Stomach smooth muscle (tissue), 2 donors: ENCODE data around the gene PAK5.

Source experiments
- H3K27ac ChIP-seq: one replicate; pipeline ENCODE4 v1.7.0; 2013; ENCODE audit warnings: mild to moderate bottlenecking, low read length, inconsistent platforms
- H3K27me3 ChIP-seq, 2 donors: one replicate each; pipeline ENCODE4 v1.7.0; 2013; ENCODE audit warnings: low read length in 2 of 2; ENCODE audit not compliant: insufficient read depth in 2 of 2, control insufficient read depth in 1 of 2
- H3K36me3 ChIP-seq, 2 donors: one replicate each; pipeline ENCODE4 v1.7.0; 2013; ENCODE audit warnings: low read length in 2 of 2; ENCODE audit not compliant: control insufficient read depth in 2 of 2, insufficient read depth in 2 of 2
- H3K4me1 ChIP-seq: one replicate; pipeline ENCODE4 v1.7.0; 2013; ENCODE audit warnings: low read length; ENCODE audit not compliant: control insufficient read depth, insufficient read depth
- H3K4me3 ChIP-seq, 2 donors: one replicate each; pipeline ENCODE4 v1.7.0; 2013; ENCODE audit warnings: low read length in 2 of 2
- H3K9ac ChIP-seq, 2 donors: one replicate each; pipeline ENCODE4 v1.7.0; 2013; ENCODE audit warnings: low read length in 2 of 2, mild to moderate bottlenecking in 1 of 2
- H3K9me3 ChIP-seq, 2 donors: one replicate each; pipeline ENCODE4 v1.7.0; 2013; ENCODE audit warnings: low read length in 2 of 2; ENCODE audit not compliant: control insufficient read depth in 2 of 2
- donor health status: healthy.
- donor health status: Pancreatic carcinoma.

The PAK5 gene

GRCh38 chr20:9742821-9743220 is 96.1 kb downstream of the PAK5 start:
- Histone ChIP-seq H3K27ac (no peak overlapping the region), H3K27me3 (no peaks in the 10 kb centered on the region), H3K36me3 (no peaks in the 10 kb centered on the region), H3K4me3 (no peak overlapping the region), H3K4me1 (no peaks in the 10 kb centered on the region), H3K9ac (no peak overlapping the region), H3K9me3 (no peaks in the 10 kb centered on the region)

DNA sequence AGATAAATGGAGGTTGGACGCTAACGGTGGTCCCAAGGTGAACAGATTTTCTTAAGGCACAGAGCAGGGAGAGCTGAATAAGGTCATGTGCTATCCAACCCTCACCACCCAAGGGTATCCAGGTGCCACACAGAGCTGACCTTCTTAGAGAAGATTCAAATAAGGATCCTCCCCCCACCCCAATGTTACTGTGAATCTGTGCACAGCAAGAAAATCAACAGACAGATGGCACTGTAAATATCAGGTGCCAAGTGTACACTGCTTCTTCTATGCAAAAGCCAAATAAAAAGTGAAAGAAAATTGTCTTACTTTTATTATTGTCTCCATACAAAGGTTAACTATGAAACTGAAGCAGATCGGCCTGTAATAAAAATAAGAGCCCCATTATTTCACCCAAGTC is 96.9 kb downstream of the PAK5 start:
- H3K27ac ChIP-seq, result no peak overlapping the region
- H3K4me3 ChIP-seq, result no peak overlapping the region
- no peaks in the 10 kb centered on the region for H3K27me3 ChIP-seq
- no peaks in the 10 kb centered on the region for H3K36me3 ChIP-seq
- no peaks in the 10 kb centered on the region for H3K9me3 ChIP-seq
- no peaks in the 10 kb centered on the region for H3K4me1 ChIP-seq
- H3K9ac ChIP-seq, result no peak overlapping the region

- H3K4me3 ChIP-seq, result no peak overlapping the region
- H3K4me1 ChIP-seq, result no peaks in the 10 kb centered on the region
- H3K27ac ChIP-seq, result no peak overlapping the region
- no peaks in the 10 kb centered on the region for H3K9me3 ChIP-seq
- no peaks in the 10 kb centered on the region for H3K36me3 ChIP-seq
- H3K27me3 ChIP-seq, result no peaks in the 10 kb centered on the region
- H3K9ac ChIP-seq, result no peak overlapping the region
These were observed 98.4 kb downstream of the PAK5 start for GRCh38 chr20:9740486-9740885.

DNA sequence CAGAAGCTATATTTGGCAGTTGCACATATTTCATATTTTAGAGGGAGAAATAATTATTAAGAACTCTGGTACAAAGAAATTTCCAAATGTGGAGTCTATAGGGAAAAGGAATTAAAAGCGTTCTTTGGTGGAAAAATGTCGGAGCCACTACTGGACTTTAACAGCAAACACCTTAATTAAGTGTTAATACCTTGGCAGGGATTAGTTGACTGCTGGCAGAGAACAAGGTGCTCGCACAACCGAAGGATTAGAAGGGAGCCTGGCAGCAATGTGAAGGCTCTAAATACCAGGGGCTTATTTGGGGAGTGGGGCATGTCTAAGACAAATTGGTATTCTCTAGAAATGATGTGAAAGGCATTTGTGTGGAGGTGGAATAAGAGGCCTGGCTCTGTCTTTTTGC is 98.9 kb downstream of the PAK5 start:
- H3K27me3 ChIP-seq, result no peaks in the 10 kb centered on the region
- no peaks in the 10 kb centered on the region for H3K9me3 ChIP-seq
- H3K27ac ChIP-seq, result no peak overlapping the region
- H3K4me3 ChIP-seq, result no peak overlapping the region
- H3K36me3 ChIP-seq, result no peaks in the 10 kb centered on the region
- H3K4me1 ChIP-seq, result no peaks in the 10 kb centered on the region
- H3K9ac ChIP-seq, result no peak overlapping the region

- H3K4me3 ChIP-seq, result no peak overlapping the region
- H3K4me1 ChIP-seq, result no peaks in the 10 kb centered on the region
- no peaks in the 10 kb centered on the region for H3K36me3 ChIP-seq
- H3K9me3 ChIP-seq, result no peaks in the 10 kb centered on the region
- H3K27ac ChIP-seq, result no peak overlapping the region
- no peaks in the 10 kb centered on the region for H3K27me3 ChIP-seq
- no peak overlapping the region for H3K9ac ChIP-seq
These were observed 102.5 kb downstream of the PAK5 start for GRCh38 chr20:9736373-9736772.

DNA sequence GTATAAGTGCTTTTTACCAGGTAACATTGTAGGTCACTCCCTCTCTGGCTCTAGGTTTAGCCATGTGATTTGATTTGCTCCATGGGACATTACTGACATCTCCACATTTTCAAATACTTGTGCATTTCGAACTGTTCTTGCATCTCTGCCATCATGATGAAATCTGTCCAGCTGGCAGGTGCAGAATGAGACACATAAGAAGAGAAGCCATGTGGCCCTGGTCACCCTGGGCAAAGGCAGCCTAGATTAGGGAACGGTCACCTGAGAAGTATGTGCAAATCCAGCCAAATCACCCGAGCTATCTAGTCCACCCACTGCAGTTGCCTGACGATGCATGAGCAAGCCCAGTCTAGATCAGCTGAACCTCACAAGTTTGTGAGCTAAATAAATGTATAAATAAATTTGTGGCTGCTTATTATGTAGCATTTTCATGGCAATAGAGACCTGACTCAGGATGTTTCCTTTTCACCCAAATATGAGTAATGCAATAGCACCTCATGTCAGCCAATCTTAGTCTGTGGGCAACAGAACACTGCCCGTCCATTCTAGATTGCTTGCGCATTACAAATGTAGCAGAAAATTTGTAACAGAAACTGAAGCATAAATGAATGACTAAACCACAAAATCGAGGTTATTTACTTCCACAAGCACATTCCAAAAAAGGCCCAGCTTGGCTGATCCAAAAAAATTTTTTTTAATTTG is 115.2 kb downstream of the PAK5 start:
- Histone ChIP-seq H3K27ac (no peak overlapping the region), H3K9me3 (no peaks in the 10 kb centered on the region), H3K36me3 (no peaks in the 10 kb centered on the region), H3K27me3 (no peaks in the 10 kb centered on the region), H3K4me1 (no peaks in the 10 kb centered on the region), H3K9ac (no peak overlapping the region), H3K4me3 (no peak overlapping the region)

DNA sequence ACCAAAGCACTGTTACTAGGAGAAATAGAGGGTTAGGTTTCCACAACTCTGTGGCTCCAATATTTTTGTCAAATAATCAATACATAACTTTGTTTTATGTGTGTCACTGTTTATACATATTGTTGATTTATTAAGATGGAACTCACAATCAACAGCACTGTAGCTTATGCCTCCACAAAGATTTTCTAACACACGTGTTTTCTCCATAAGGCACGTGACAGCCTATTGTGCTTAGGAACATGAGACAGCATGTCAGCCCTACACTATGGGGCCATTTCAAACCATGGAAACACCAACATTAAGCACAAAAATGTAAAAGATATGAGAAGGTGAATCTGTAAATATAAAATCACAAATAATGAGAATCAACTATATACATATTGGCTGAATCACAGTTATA is 127.0 kb downstream of the PAK5 start:
- no peaks in the 10 kb centered on the region for H3K27me3 ChIP-seq

GRCh38 chr20:9710685-9711084 is 128.2 kb downstream of the PAK5 start:
- Histone ChIP-seq H3K36me3 (no peaks in the 10 kb centered on the region), H3K9me3 (no peaks in the 10 kb centered on the region), H3K27ac (no peak overlapping the region), H3K9ac (no peak overlapping the region), H3K4me3 (no peak overlapping the region), H3K4me1 (no peaks in the 10 kb centered on the region), H3K27me3 (no peaks in the 10 kb centered on the region)

More for the DNA sequence above, 127.0 kb downstream of the PAK5 start:
- no peaks in the 10 kb centered on the region for H3K4me1 ChIP-seq
- no peak overlapping the region for H3K27ac ChIP-seq
- H3K4me3 ChIP-seq, result no peak overlapping the region
- no peak overlapping the region for H3K9ac ChIP-seq
- H3K9me3 ChIP-seq, result no peaks in the 10 kb centered on the region
- no peaks in the 10 kb centered on the region for H3K36me3 ChIP-seq

DNA sequence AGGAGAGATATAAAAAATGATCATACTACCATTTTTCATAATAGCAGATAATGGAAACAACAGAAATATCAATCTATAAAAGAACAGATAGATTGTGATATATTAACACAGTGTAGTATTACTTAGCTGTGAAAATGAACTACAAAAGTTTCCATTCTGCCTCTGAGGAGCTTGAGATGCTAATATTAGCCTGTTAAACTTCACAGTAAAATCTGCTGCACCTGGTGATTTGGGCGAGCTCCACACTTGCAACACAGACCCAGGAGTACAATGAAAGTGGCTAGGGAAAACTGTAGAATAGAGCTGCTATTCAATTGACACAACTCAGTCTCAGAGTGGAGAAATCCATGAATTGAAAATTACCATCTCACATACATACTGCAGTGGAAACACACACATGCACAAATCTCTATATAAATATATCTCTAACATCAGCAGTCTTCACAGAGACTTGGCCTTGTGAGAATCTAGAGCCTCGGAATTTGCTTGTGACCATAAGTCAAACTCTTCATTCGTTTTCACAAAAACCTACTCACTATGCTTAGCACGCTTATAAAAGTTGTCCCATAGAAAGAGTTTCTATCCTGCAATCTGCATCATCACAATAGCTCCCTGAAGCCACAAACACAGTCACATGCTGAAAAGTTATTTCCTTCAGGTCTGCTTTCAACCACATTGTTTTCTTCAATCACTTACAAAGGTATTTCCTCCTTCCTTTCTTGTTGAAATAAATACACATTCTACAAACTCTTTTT is 133.0 kb downstream of the PAK5 start:
- Histone ChIP-seq H3K4me1 (no peaks in the 10 kb centered on the region), H3K27me3 (no peaks in the 10 kb centered on the region), H3K36me3 (no peaks in the 10 kb centered on the region), H3K9me3 (no peaks in the 10 kb centered on the region), H3K9ac (no peak overlapping the region), H3K4me3 (no peak overlapping the region), H3K27ac (no peak overlapping the region)

GRCh38 chr20:9699181-9699580 is 139.7 kb downstream of the PAK5 start:
- Histone ChIP-seq H3K27me3 (no peaks in the 10 kb centered on the region), H3K4me3 (no peak overlapping the region), H3K27ac (no peak overlapping the region), H3K4me1 (no peaks in the 10 kb centered on the region), H3K9me3 (no peaks in the 10 kb centered on the region), H3K36me3 (no peaks in the 10 kb centered on the region), H3K9ac (no peak overlapping the region)

- Histone ChIP-seq H3K9ac (no peak overlapping the region), H3K36me3 (no peaks in the 10 kb centered on the region), H3K27me3 (peaks cover 0 to 3% of the 10 kb centered on the region in 2 donors), H3K4me3 (no peak overlapping the region), H3K4me1 (no peaks in the 10 kb centered on the region), H3K27ac (no peak overlapping the region), H3K9me3 (no peaks in the 10 kb centered on the region)
These were observed 149.8 kb downstream of the PAK5 start for GRCh38 chr20:9689041-9689440.
